Ishikawa (cell line): ENCODE data around the gene AGRP.

ENCODE experiments used
- CEBPB ChIP-seq: IDR thresholded peaks from 2 replicates; pipeline ENCODE4 v1.6.1; 2012
- EP300 ChIP-seq: IDR thresholded peaks from 2 replicates; pipeline ENCODE4 v1.6.1; 2012; ENCODE audit warnings: borderline replicate concordance
- FOXM1 ChIP-seq: IDR thresholded peaks from 2 replicates; pipeline ENCODE4 v1.6.1; 2012; ENCODE audit warnings: low read depth, borderline replicate concordance
- REST ChIP-seq: IDR thresholded peaks from 2 replicates; pipeline ENCODE4 v1.6.1; 2012; ENCODE audit warnings: low read depth, mild to moderate bottlenecking
- TEAD4 ChIP-seq: IDR thresholded peaks from 2 replicates; pipeline ENCODE4 v1.6.1; 2012
- YY1 ChIP-seq: IDR thresholded peaks from 2 replicates; pipeline ENCODE4 v1.6.1; 2012; ENCODE audit warnings: low read depth
- TF ChIP-seq, protein P1 (sequence below): IDR thresholded peaks from 2 replicates; pipeline ENCODE4 v1.6.1; 2012

DNA sequence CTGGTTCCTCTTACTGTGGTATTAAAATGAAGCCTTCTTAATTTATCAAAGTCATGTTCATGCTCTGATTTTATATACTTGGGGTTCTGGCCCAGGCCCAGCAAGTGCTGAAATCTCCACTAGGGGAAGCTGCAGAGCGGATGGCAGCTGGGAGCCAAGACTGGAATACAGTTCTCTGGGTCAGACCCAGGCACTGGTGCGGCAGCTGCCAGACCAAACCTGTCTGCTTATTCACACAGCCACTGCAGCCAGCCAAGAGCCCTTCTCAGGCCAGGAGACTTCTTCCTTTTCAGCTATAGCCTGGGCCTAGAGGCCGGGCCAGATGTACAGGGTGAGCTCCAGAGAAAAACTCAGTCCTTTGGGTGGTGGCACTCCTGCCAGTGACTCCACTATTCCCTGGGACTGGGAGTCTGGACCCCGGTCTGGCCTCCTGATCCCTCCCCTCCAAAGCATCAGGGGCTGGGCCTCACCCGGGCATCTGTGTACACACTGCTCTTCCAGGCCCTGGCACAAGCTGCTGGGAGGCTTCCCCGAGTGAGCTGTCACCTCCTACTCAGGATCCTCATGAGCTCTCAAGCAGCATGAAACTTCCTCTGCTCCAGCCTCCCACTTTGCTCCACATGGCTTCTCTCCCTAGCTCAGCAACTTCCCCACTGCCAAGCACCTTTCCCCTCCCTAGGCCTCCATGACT is 26.8 kb downstream of the AGRP start:
- TF ChIP-seq TEAD4, result no peak
- no peak for TF ChIP-seq EP300
- TF ChIP-seq CEBPB, result no peak
- no peak for TF ChIP-seq YY1
- TF ChIP-seq REST, result no peak
- TF ChIP-seq, protein P1, sequence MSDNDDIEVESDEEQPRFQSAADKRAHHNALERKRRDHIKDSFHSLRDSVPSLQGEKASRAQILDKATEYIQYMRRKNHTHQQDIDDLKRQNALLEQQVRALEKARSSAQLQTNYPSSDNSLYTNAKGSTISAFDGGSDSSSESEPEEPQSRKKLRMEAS, result no peak
- TF ChIP-seq FOXM1, result no peak
